ENCODE data around the gene MINDY2. TPM values are rescaled to one million over a fixed set of nuclear protein-coding genes. Genes with fewer than 3 reads are reported as not detected.

The MINDY2 gene
- total and polyA plus RNA-seq, 9 of the 15 experiments (the other 6 are each of a cell fraction or from before 2014, with no cell fraction given): 2.4 to 15.3 (median 7.2) TPM

DNA sequence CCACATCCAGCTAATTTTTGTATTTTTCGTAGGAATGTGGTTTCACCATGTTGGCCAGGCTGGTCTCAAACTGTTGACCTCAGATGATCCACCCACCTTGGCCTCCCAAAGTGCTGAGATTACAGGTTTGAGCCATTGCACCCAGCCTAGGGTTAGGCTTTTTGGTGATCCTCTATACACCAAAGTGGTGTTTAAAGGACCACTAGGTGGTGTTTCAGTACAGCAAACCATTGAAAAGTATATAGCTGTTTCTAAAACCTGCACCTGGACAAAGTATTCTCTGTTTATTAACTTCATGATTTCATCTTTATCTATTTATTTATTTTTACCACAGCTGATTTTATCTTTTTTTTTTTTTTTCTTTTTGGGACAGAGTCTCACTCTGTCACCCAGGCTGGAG, 68.4 kb downstream of the MINDY2 start:
- no peaks in the 10 kb centered on the region for H3K9me1 ChIP-seq (ENCODE audit: control insufficient read depth, insufficient read depth, low read length)
- H2AFZ ChIP-seq (ENCODE audit: low read depth, low read length): no peak overlapping the region
- POLR2A ChIA-PET: interaction anchor here (0.7 to 1.0 kb wide), 3 partner anchors 9 to 15 kb away, joined by 3 to 5 read pairs (median 3); no protein-coding TSS in a partner anchor
- H3K4me1 ChIP-seq (replicated peaks in 1 of 2; ENCODE audit: control insufficient read depth in 2 of 2, insufficient read depth in 2 of 2, low read length in 2 of 2): peaks cover 10 to 13% of the 10 kb centered on the region in 2 experiments; a peak in 4 of 5 replicates
- no peaks in the 10 kb centered on the region for H3K27me3 ChIP-seq (ENCODE audit: control insufficient read depth in 2 of 2, insufficient read depth in 2 of 2, low read length in 2 of 2)
- BruUV-seq (replicated peaks): no TSS peak
- 0 out of 3 replicates have a peak, but pooled peaks cover 3% of the 10 kb centered on the region for H3K36me3 ChIP-seq (ENCODE audit: control insufficient read depth, insufficient read depth, low read length)
- in situ Hi-C loops (cut with MboI) (no loop called here), intact Hi-C loops (cut with micrococcal nuclease) (loop anchor here (2.0 kb wide), 1 partner anchor 299 kb away; no protein-coding TSS in a partner anchor)
- CTCF ChIA-PET (ENCODE audit: low intra/inter-chr PET ratio): no interaction called here
- H3K4me2 ChIP-seq (ENCODE audit: insufficient read depth, low read length): no peak overlapping the region
- H3K4me3 ChIP-seq: no peak overlapping the region
- peak; percentile 82 for ATAC-seq
- WGBS (ENCODE audit: insufficient coverage, low coverage, missing lambda C conversion rate): 40% methylated on average over 1 of the region's 1 CpG
- H3K9me3 ChIP-seq (replicated peaks; ENCODE audit: control insufficient read depth, insufficient read depth, low read depth, low read length): no peaks in the 10 kb centered on the region
- peak in 3 of 4 experiments; percentile 12 to 36 (median 25) for DNase-seq (ENCODE audit: extremely low read depth in 1 of 4, low spot score in 3 of 4)
- FAIRE-seq: no peak
- no peak overlapping the region for H3K9ac ChIP-seq (ENCODE audit: insufficient read depth in 1 of 2, low read depth in 2 of 2, low read length in 2 of 2)
- H3K27ac ChIP-seq (ENCODE audit: extremely low read depth, low read depth, low read length): no peak overlapping the region
- H3K79me2 ChIP-seq (ENCODE audit: control insufficient read depth, insufficient read depth, low read length): no peaks in the 10 kb centered on the region
- no peaks in the 10 kb centered on the region for H4K20me1 ChIP-seq (replicated peaks; ENCODE audit: control insufficient read depth, insufficient read depth, low read length)
- no peak for TF ChIP-seq SREBF1 (IDR thresholded peaks at IDR 0.05; ENCODE audit: borderline replicate concordance, low read depth, low read length)
- TF ChIP-seq, protein P1, sequence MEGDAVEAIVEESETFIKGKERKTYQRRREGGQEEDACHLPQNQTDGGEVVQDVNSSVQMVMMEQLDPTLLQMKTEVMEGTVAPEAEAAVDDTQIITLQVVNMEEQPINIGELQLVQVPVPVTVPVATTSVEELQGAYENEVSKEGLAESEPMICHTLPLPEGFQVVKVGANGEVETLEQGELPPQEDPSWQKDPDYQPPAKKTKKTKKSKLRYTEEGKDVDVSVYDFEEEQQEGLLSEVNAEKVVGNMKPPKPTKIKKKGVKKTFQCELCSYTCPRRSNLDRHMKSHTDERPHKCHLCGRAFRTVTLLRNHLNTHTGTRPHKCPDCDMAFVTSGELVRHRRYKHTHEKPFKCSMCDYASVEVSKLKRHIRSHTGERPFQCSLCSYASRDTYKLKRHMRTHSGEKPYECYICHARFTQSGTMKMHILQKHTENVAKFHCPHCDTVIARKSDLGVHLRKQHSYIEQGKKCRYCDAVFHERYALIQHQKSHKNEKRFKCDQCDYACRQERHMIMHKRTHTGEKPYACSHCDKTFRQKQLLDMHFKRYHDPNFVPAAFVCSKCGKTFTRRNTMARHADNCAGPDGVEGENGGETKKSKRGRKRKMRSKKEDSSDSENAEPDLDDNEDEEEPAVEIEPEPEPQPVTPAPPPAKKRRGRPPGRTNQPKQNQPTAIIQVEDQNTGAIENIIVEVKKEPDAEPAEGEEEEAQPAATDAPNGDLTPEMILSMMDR (IDR thresholded peaks at IDR 0.05 in 2 of 3, conservative IDR thresholded peaks at IDR 0.05 in 1 of 3; ENCODE audit: insufficient read depth in 2 of 3, low read depth in 1 of 3, low read length in 3 of 3): peak in 2 of 3 experiments; percentile 27 to 59; a peak in 4 of 6 replicates
- TF ChIP-seq DACH1 (IDR thresholded peaks at IDR 0.05; ENCODE audit: partially characterized antibody): peak; percentile 33
- TF ChIP-seq, protein P2, sequence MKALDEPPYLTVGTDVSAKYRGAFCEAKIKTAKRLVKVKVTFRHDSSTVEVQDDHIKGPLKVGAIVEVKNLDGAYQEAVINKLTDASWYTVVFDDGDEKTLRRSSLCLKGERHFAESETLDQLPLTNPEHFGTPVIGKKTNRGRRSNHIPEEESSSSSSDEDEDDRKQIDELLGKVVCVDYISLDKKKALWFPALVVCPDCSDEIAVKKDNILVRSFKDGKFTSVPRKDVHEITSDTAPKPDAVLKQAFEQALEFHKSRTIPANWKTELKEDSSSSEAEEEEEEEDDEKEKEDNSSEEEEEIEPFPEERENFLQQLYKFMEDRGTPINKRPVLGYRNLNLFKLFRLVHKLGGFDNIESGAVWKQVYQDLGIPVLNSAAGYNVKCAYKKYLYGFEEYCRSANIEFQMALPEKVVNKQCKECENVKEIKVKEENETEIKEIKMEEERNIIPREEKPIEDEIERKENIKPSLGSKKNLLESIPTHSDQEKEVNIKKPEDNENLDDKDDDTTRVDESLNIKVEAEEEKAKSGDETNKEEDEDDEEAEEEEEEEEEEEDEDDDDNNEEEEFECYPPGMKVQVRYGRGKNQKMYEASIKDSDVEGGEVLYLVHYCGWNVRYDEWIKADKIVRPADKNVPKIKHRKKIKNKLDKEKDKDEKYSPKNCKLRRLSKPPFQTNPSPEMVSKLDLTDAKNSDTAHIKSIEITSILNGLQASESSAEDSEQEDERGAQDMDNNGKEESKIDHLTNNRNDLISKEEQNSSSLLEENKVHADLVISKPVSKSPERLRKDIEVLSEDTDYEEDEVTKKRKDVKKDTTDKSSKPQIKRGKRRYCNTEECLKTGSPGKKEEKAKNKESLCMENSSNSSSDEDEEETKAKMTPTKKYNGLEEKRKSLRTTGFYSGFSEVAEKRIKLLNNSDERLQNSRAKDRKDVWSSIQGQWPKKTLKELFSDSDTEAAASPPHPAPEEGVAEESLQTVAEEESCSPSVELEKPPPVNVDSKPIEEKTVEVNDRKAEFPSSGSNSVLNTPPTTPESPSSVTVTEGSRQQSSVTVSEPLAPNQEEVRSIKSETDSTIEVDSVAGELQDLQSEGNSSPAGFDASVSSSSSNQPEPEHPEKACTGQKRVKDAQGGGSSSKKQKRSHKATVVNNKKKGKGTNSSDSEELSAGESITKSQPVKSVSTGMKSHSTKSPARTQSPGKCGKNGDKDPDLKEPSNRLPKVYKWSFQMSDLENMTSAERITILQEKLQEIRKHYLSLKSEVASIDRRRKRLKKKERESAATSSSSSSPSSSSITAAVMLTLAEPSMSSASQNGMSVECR (CRISPR knock-in tag; IDR thresholded peaks at IDR 0.05): no peak
- TF ChIP-seq TCF3 (CRISPR knock-in tag; IDR thresholded peaks at IDR 0.05): no peak
- TF ChIP-seq, protein P3, sequence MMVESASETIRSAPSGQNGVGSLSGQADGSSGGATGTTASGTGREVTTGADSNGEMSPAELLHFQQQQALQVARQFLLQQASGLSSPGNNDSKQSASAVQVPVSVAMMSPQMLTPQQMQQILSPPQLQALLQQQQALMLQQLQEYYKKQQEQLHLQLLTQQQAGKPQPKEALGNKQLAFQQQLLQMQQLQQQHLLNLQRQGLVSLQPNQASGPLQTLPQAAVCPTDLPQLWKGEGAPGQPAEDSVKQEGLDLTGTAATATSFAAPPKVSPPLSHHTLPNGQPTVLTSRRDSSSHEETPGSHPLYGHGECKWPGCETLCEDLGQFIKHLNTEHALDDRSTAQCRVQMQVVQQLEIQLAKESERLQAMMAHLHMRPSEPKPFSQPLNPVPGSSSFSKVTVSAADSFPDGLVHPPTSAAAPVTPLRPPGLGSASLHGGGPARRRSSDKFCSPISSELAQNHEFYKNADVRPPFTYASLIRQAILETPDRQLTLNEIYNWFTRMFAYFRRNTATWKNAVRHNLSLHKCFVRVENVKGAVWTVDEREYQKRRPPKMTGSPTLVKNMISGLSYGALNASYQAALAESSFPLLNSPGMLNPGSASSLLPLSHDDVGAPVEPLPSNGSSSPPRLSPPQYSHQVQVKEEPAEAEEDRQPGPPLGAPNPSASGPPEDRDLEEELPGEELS (CRISPR knock-in tag; IDR thresholded peaks at IDR 0.05; ENCODE audit: borderline replicate concordance): no peak
- TF ChIP-seq, protein P4, sequence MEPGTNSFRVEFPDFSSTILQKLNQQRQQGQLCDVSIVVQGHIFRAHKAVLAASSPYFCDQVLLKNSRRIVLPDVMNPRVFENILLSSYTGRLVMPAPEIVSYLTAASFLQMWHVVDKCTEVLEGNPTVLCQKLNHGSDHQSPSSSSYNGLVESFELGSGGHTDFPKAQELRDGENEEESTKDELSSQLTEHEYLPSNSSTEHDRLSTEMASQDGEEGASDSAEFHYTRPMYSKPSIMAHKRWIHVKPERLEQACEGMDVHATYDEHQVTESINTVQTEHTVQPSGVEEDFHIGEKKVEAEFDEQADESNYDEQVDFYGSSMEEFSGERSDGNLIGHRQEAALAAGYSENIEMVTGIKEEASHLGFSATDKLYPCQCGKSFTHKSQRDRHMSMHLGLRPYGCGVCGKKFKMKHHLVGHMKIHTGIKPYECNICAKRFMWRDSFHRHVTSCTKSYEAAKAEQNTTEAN (CRISPR knock-in tag; IDR thresholded peaks at IDR 0.05): no peak

All from K562 (cell line).